Tibial nerve (tissue), 4 donors: Measurements from ENCODE around the gene SLC9A1. TPM values are rescaled to one million over a fixed set of nuclear protein-coding genes. Genes with fewer than 3 reads are reported as not detected.

Experiments used
- DNase-seq, 2 donors: peaks; one replicate each; pipeline ENCODE4 v3.0.0-alpha.2; 2019; ENCODE audit warnings: low spot score in 2 of 2
- H3K27ac ChIP-seq, 4 donors: fragments of 200-600 bp; sonication (generic) in 3 of 4; one replicate each; pipeline ENCODE4 v1.5.1; 2017 to 2019; ENCODE audit warnings: mild to moderate bottlenecking in 1 of 4
- H3K27me3 ChIP-seq, 2 donors: fragments of 200-600 bp; sonication (generic) in 1 of 2; one replicate each; pipeline versions ENCODE4 v1.5.1 to v1.6.0; 2017 to 2019
- H3K36me3 ChIP-seq, 3 donors: fragments of 200-600 bp; sonication (generic); one replicate each; pipeline ENCODE4 v1.5.1; 2018 to 2019
- H3K4me1 ChIP-seq, 4 donors: fragments of 200-600 bp; sonication (generic) in 3 of 4; one replicate each; pipeline ENCODE4 v1.5.1; 2017 to 2019
- H3K4me3 ChIP-seq, 4 donors: fragments of 200-600 bp; sonication (generic) in 3 of 4; one replicate each; pipeline ENCODE4 v1.5.1; 2017 to 2019; ENCODE audit warnings: mild to moderate bottlenecking in 1 of 4, moderate library complexity in 1 of 4
- H3K9me3 ChIP-seq, 4 donors: fragments of 200-600 bp; sonication (generic) in 3 of 4; one replicate each; pipeline ENCODE4 v1.5.1; 2017 to 2019
- CTCF ChIP-seq, 5 experiments: fragments of 200-600 bp in 3 of 5; fragments of 450-650 bp in 2 of 5; sonication (generic) in 3 of 5; IDR thresholded peaks; one replicate each; pipeline ENCODE4 v1.5.1; 2016 to 2019; ENCODE audit warnings: antibody characterized with exemption in 5 of 5, mild to moderate bottlenecking in 3 of 5, moderate library complexity in 2 of 5
- EP300 ChIP-seq, 2 donors: sonication (generic); formaldehyde crosslinking; IDR thresholded peaks; one replicate each; pipeline ENCODE4 v1.6.1; 2017; ENCODE audit warnings: antibody characterized with exemption in 2 of 2, mild to moderate bottlenecking in 1 of 2
- POLR2A ChIP-seq, 2 donors: fragments of 450-650 bp; IDR thresholded peaks; one replicate each; pipeline ENCODE4 v1.6.1; 2017; ENCODE audit warnings: antibody characterized with exemption in 2 of 2, mild to moderate bottlenecking in 2 of 2, moderate library complexity in 2 of 2
- WGBS, 2 donors: methylation state at CpG; one replicate each; pipeline ENCODE4 v1.1.5; 2018; 5-methylcytosine and 5-hydroxymethylcytosine counted together
- total RNA-seq, 4 donors: library from RNA; depleted of rRNA; stranded (reverse); fragments of >200 nt; gene quantifications; one replicate each; pipeline ENCODE4 v1.1.0, GENCODE V29; 2016

SLC9A1 gene
- total RNA-seq, 4 donors from 2014 or later: 5.9 to 21.9 (median 7.8) TPM

- TF ChIP-seq CTCF (IDR thresholded peaks at IDR 0.05) (no peak), EP300 (IDR thresholded peaks at IDR 0.05) (no peak), POLR2A (IDR thresholded peaks at IDR 0.05) (no peak)
- H3K4me3 ChIP-seq: no peak overlapping the region
- H3K4me1 ChIP-seq: peaks cover 0 to 38% (median 19%) of the 10 kb centered on the region in 4 donors
- no peaks in the 10 kb centered on the region for H3K9me3 ChIP-seq
- DNase-seq: peak; percentile 45 to 51
- H3K36me3 ChIP-seq: no peaks in the 10 kb centered on the region
- peak overlapping the region in 3 of 4 donors; percentile 4 to 77 (median 66) for H3K27ac ChIP-seq
- no peaks in the 10 kb centered on the region for H3K27me3 ChIP-seq
- WGBS, 2 donors: 51 to 62% methylated on average over 10 to 11 of the region's 11 CpGs
These were observed 17.9 kb downstream of the SLC9A1 start for GRCh38 chr1:27136998-27137542.

GRCh38 chr1:27136236-27136551, 18.7 kb downstream of the SLC9A1 start:
- TF ChIP-seq EP300 (IDR thresholded peaks at IDR 0.05) (no peak), CTCF (IDR thresholded peaks at IDR 0.05) (no peak), POLR2A (IDR thresholded peaks at IDR 0.05) (no peak)
- Histone ChIP-seq H3K9me3 (no peaks in the 10 kb centered on the region), H3K27me3 (no peaks in the 10 kb centered on the region), H3K4me3 (no peak overlapping the region), H3K27ac (peak overlapping the region in 1 of 4 donors; percentile 66), H3K36me3 (no peaks in the 10 kb centered on the region), H3K4me1 (peaks cover 0 to 35% (median 19%) of the 10 kb centered on the region in 4 donors)
- no peak for DNase-seq
- 55 to 63% methylated on average over 3 of the region's 3 CpGs for WGBS, 2 donors

- no peak overlapping the region for H3K4me3 ChIP-seq
- no peaks in the 10 kb centered on the region for H3K27me3 ChIP-seq
- H3K27ac ChIP-seq: no peak overlapping the region
- TF ChIP-seq EP300 (IDR thresholded peaks at IDR 0.05) (no peak), CTCF (IDR thresholded peaks at IDR 0.05) (no peak), POLR2A (IDR thresholded peaks at IDR 0.05) (no peak)
- DNase-seq: no peak
- WGBS, 2 donors: 43 to 60% methylated on average over 5 of the region's 5 CpGs
- H3K36me3 ChIP-seq: no peaks in the 10 kb centered on the region
- H3K4me1 ChIP-seq: peaks cover 0 to 37% (median 19%) of the 10 kb centered on the region in 4 donors
- no peaks in the 10 kb centered on the region for H3K9me3 ChIP-seq
These were observed 19.2 kb downstream of the SLC9A1 start for GRCh38 chr1:27135541-27136235.

GRCh38 chr1:27133991-27134390, 20.9 kb downstream of the SLC9A1 start:
- Histone ChIP-seq H3K4me1 (peaks cover 0 to 39% (median 19%) of the 10 kb centered on the region in 4 donors), H3K9me3 (no peaks in the 10 kb centered on the region), H3K27ac (no peak overlapping the region), H3K27me3 (no peaks in the 10 kb centered on the region), H3K36me3 (peaks cover 0 to 3% (median 0%) of the 10 kb centered on the region in 3 donors), H3K4me3 (no peak overlapping the region)
- WGBS, 2 donors: 75 to 79% methylated on average over 6 of the region's 6 CpGs
- no peak for TF ChIP-seq POLR2A (IDR thresholded peaks at IDR 0.05)
- TF ChIP-seq EP300 (IDR thresholded peaks at IDR 0.05): no peak
- TF ChIP-seq CTCF (IDR thresholded peaks at IDR 0.05): no peak
- no peak for DNase-seq

- peaks cover 0 to 31% (median 17%) of the 10 kb centered on the region in 4 donors for H3K4me1 ChIP-seq
These were observed 21.8 kb downstream of the SLC9A1 start for GRCh38 chr1:27133158-27133557.

More at GRCh38 chr1:27133158-27133557, 21.8 kb downstream of the SLC9A1 start:
- H3K36me3 ChIP-seq: peaks cover 0 to 7% (median 0%) of the 10 kb centered on the region in 3 donors
- WGBS, 2 donors: 75 to 90% methylated on average over 5 of the region's 5 CpGs
- no peak overlapping the region for H3K27ac ChIP-seq
- TF ChIP-seq CTCF (IDR thresholded peaks at IDR 0.05): no peak
- no peak for TF ChIP-seq POLR2A (IDR thresholded peaks at IDR 0.05)
- TF ChIP-seq EP300 (IDR thresholded peaks at IDR 0.05): no peak
- no peak for DNase-seq
- no peaks in the 10 kb centered on the region for H3K9me3 ChIP-seq
- H3K27me3 ChIP-seq: no peaks in the 10 kb centered on the region
- H3K4me3 ChIP-seq: no peak overlapping the region
